H1 (cell line): Measurements from ENCODE around the gene METTL8. TPM values are rescaled to one million over a fixed set of nuclear protein-coding genes. Genes with fewer than 3 reads are reported as not detected.

Source experiments
- CTCF ChIA-PET: fragments of 300-600 bp; sonication (Branson Sonifier 250); formaldehyde crosslinking; loops from one replicate; lab custom pipeline; 2021; ENCODE audit not compliant: partially characterized antibody; lab: Charles Lee
- POLR2A ChIA-PET: fragments of 300-600 bp; sonication (Branson Sonifier 250); formaldehyde crosslinking; loops from one replicate; lab custom pipeline; 2021; ENCODE audit warnings: inconsistent platforms; ENCODE audit not compliant: partially characterized antibody; lab: Charles Lee
- DNase-seq, 2 experiments: peaks; one replicate each; pipeline versions ENCODE4 v3.0.0 to v3.0.0-alpha.2; 2010 to 2022; ENCODE audit warnings: low spot score in 2 of 2, low read depth in 1 of 2, mixed read lengths in 1 of 2
- FAIRE-seq: peaks from 2 replicates; lab custom pipeline; 2011; peaks lifted over from hg19 to GRCh38; lab: Jason Lieb, UNC
- H2AFZ ChIP-seq: 2 replicates; pipeline ENCODE4 v1.8.1; 2012; ENCODE audit warnings: low read length, inconsistent platforms
- H2AK5ac ChIP-seq: 2 replicates; pipeline ENCODE4 v1.6.1; 2013; ENCODE audit warnings: low read depth, low read length
- H2BK120ac ChIP-seq: replicated peaks from 2 replicates; pipeline ENCODE3; 2013; ENCODE audit warnings: low read depth, low read length, inconsistent platforms
- H2BK12ac ChIP-seq: 2 replicates; pipeline ENCODE4 v1.6.1; 2013; ENCODE audit warnings: low read depth, low read length
- H2BK15ac ChIP-seq: 2 replicates; pipeline ENCODE4 v1.6.1; 2013; ENCODE audit warnings: low read length
- H2BK20ac ChIP-seq: 2 replicates; pipeline ENCODE4 v1.6.1; 2013; ENCODE audit warnings: low read length
- H2BK5ac ChIP-seq: 2 replicates; pipeline ENCODE4 v1.6.1; 2013; ENCODE audit warnings: low read depth, low read length
- H3K14ac ChIP-seq: 2 replicates; pipeline ENCODE4 v1.6.1; 2013; ENCODE audit warnings: inconsistent platforms; ENCODE audit not compliant: insufficient read length
- H3K18ac ChIP-seq: 2 replicates; pipeline ENCODE4 v1.6.1; 2013; ENCODE audit warnings: low read length; ENCODE audit errors: extremely low read depth
- H3K23ac ChIP-seq: 2 replicates; pipeline ENCODE4 v1.6.1; 2013; ENCODE audit warnings: inconsistent platforms; ENCODE audit not compliant: insufficient read length
- H3K23me2 ChIP-seq: 2 replicates; pipeline ENCODE4 v1.6.1; 2013; ENCODE audit warnings: low read depth, low read length
- H3K27ac ChIP-seq: 2 replicates; pipeline ENCODE4 v1.6.1; 2011; ENCODE audit warnings: low read depth, low read length, inconsistent platforms
- H3K27me3 ChIP-seq, 4 experiments: replicated peaks in 1 of 4; 1 replicate in 1 of 4; 2 replicates in 3 of 4; pipeline versions ENCODE4 v1.6.1 to v1.8.1; 2011 to 2013; ENCODE audit warnings: low read length in 3 of 4, mild to moderate bottlenecking in 3 of 4, inconsistent platforms in 2 of 4, mixed read lengths in 2 of 4, moderate library complexity in 1 of 4; ENCODE audit not compliant: control insufficient read depth in 3 of 4, insufficient read depth in 3 of 4; ENCODE audit errors: extremely low read depth in 1 of 4
- H3K36me3 ChIP-seq, 4 experiments: 2 replicates each; pipeline versions ENCODE4 v1.6.1 to v1.8.1; 2011 to 2013; ENCODE audit warnings: mild to moderate bottlenecking in 4 of 4, low read length in 3 of 4, moderate library complexity in 2 of 4, control low read depth in 1 of 4, inconsistent platforms in 1 of 4; ENCODE audit not compliant: insufficient read depth in 4 of 4, control insufficient read depth in 2 of 4
- H3K4ac ChIP-seq: replicated peaks from 2 replicates; pipeline ENCODE3; 2013; ENCODE audit warnings: low read length, low read depth, mixed read lengths, inconsistent platforms; ENCODE audit not compliant: insufficient read length
- H3K4me1 ChIP-seq, 4 experiments: replicated peaks in 1 of 4; 1 replicate in 1 of 4; 2 replicates in 3 of 4; pipeline versions ENCODE4 v1.6.1 to v1.8.1; 2011 to 2013; ENCODE audit warnings: low read length in 3 of 4, inconsistent platforms in 2 of 4, mixed read lengths in 1 of 4; ENCODE audit not compliant: insufficient read depth in 4 of 4, control insufficient read depth in 3 of 4
- H3K4me2 ChIP-seq, 2 experiments: 2 replicates each; pipeline versions ENCODE4 v1.6.1 to v1.8.1; 2011 to 2013; ENCODE audit warnings: low read depth in 2 of 2, low read length in 2 of 2, control low read depth in 1 of 2, inconsistent platforms in 1 of 2, mild to moderate bottlenecking in 1 of 2; ENCODE audit not compliant: insufficient read depth in 1 of 2
- H3K4me3 ChIP-seq, 4 experiments: fragments of 200-600, 300-600 bp in 1 of 4; sonication (generic), shearing (Covaris generic), sonication (Bioruptor Twin) in 1 of 4; 2 replicates each; pipeline versions ENCODE4 v1.5.1 to v1.8.1; 2011 to 2016; ENCODE audit warnings: low read length in 4 of 4, low read depth in 3 of 4, control low read depth in 2 of 4, inconsistent platforms in 2 of 4, mild to moderate bottlenecking in 2 of 4, mixed read lengths in 1 of 4, moderate library complexity in 1 of 4; ENCODE audit not compliant: insufficient read depth in 2 of 4; ENCODE audit errors: extremely low read depth in 1 of 4
- H3K56ac ChIP-seq: replicated peaks from 2 replicates; pipeline ENCODE3; 2013; ENCODE audit warnings: low read depth, mild to moderate bottlenecking, mixed read lengths, low read length, inconsistent platforms; ENCODE audit not compliant: insufficient read length
- H3K79me1 ChIP-seq: 2 replicates; pipeline ENCODE4 v1.6.1; 2013; ENCODE audit warnings: low read depth, low read length, control low read depth
- H3K79me2 ChIP-seq, 2 experiments: 2 replicates each; pipeline versions ENCODE4 v1.6.1 to v1.8.1; 2012 to 2013; ENCODE audit warnings: low read length in 2 of 2, mild to moderate bottlenecking in 2 of 2, inconsistent platforms in 1 of 2; ENCODE audit not compliant: insufficient read depth in 2 of 2, control insufficient read depth in 1 of 2
- H3K9ac ChIP-seq, 4 experiments: replicated peaks in 1 of 4; 1 replicate in 1 of 4; 2 replicates in 3 of 4; pipeline versions ENCODE4 v1.6.1 to v1.8.1; 2011 to 2013; ENCODE audit warnings: low read depth in 3 of 4, low read length in 3 of 4, control low read depth in 2 of 4, mild to moderate bottlenecking in 2 of 4, moderate library complexity in 2 of 4, inconsistent platforms in 1 of 4; ENCODE audit errors: extremely low read depth in 1 of 4
- H3K9me3 ChIP-seq, 2 experiments: 2 replicates each; pipeline versions ENCODE4 v1.6.1 to v1.8.1; 2012 to 2013; ENCODE audit warnings: mild to moderate bottlenecking in 2 of 2, moderate library complexity in 2 of 2, control low read depth in 1 of 2, inconsistent platforms in 1 of 2, low read depth in 1 of 2, low read length in 1 of 2, mixed read lengths in 1 of 2; ENCODE audit not compliant: insufficient read depth in 2 of 2
- H4K20me1 ChIP-seq, 2 experiments: replicated peaks in 1 of 2; 2 replicates each; pipeline versions ENCODE3 to v1.8.1; 2011 to 2013; ENCODE audit warnings: inconsistent platforms in 2 of 2, low read length in 2 of 2, mild to moderate bottlenecking in 1 of 2; ENCODE audit not compliant: insufficient read depth in 2 of 2, control insufficient read depth in 1 of 2
- H4K5ac ChIP-seq: 2 replicates; pipeline ENCODE4 v1.6.1; 2013; ENCODE audit warnings: low read length, low read depth, mixed read lengths, inconsistent platforms; ENCODE audit not compliant: insufficient read length
- H4K8ac ChIP-seq: 2 replicates; pipeline ENCODE4 v1.8.0; 2013; ENCODE audit warnings: mild to moderate bottlenecking, moderate library complexity, low read length, inconsistent platforms; ENCODE audit not compliant: insufficient read depth; ENCODE audit errors: extremely low read depth
- H4K91ac ChIP-seq: replicated peaks from 2 replicates; pipeline ENCODE3; 2013; ENCODE audit warnings: low read length, mixed read lengths, inconsistent platforms; ENCODE audit not compliant: insufficient read length
- ATF2 ChIP-seq: IDR thresholded peaks from 2 replicates; pipeline ENCODE4 v1.6.1; 2012; ENCODE audit warnings: low read length, inconsistent platforms
- CREB1 ChIP-seq: IDR thresholded peaks from 2 replicates; pipeline ENCODE4 v1.6.1; 2012; ENCODE audit warnings: inconsistent platforms
- WGBS, 2 experiments: shearing (Covaris generic) in 1 of 2; methylation state at CpG; one replicate each; pipeline versions ENCODE4 v1.1.6 to v1.1.7; 2013 to 2015; ENCODE audit warnings: low lambda C conversion rate in 2 of 2, mixed read lengths in 2 of 2, inconsistent platforms in 1 of 2, low coverage in 1 of 2, missing lambda C conversion rate in 1 of 2; ENCODE audit not compliant: insufficient replicate concordance in 2 of 2, insufficient coverage in 1 of 2, insufficient read length in 1 of 2; ENCODE audit errors: extremely low coverage in 1 of 2, missing lambda C conversion rate in 1 of 2; 5-methylcytosine and 5-hydroxymethylcytosine counted together
- polyA plus RNA-seq, 7 experiments: library from polyadenylated mRNA; depleted of rRNA in 3 of 7; stranded (reverse) in 5 of 7; unstranded in 2 of 7; fragments of >200 nt in 5 of 7; fragments of 200-250 nt in 2 of 7; gene quantifications; 1 replicate in 5 of 7; 2 replicates in 1 of 7; 4 replicates in 1 of 7; pipeline versions ENCODE4 v1.2.1 to v1.2.3, GENCODE V29; 2011 to 2013; ENCODE audit warnings: missing spikeins in 2 of 7, mixed read lengths in 2 of 7
- total RNA-seq: library from RNA; stranded (reverse); fragmentation: NEBNext Ultra II Directional; extraction: Animal tissue kit (Norgen Biotek cat#: 25700); gene quantifications from 2 replicates; pipeline ENCODE4 v1.2.1, GENCODE V29; 2021

METTL8 gene
- total and polyA plus RNA-seq, 2 of the 8 experiments (the other 6 are each of a cell fraction or from before 2014, with no cell fraction given): 17.6 to 79.7 TPM

- no peak overlapping the region for H3K23ac ChIP-seq
- H3K4ac ChIP-seq: no peak overlapping the region
- no peak overlapping the region for H4K91ac ChIP-seq
- H3K4me1 ChIP-seq: peaks cover 0 to 7% (median 4%) of the 10 kb centered on the region in 4 experiments; a peak in 5 of 7 replicates
- no peaks in the 10 kb centered on the region for H4K20me1 ChIP-seq
- no peak overlapping the region for H3K14ac ChIP-seq
- FAIRE-seq (no peak), DNase-seq (no peak)
- no peak overlapping the region for H2BK120ac ChIP-seq
- H3K79me2 ChIP-seq: no peaks in the 10 kb centered on the region
- 84% methylated on average over 3 of the region's 3 CpGs; no CpG with 5 or more reads in 1 of the 2 experiments for WGBS, 2 experiments
- no peak overlapping the region for H2BK20ac ChIP-seq
- no peak overlapping the region for H3K4me2 ChIP-seq
- ChIA-PET CTCF (no interaction called here), POLR2A (interaction anchor here (0.9 kb wide), 1 partner anchor 43 kb away, joined by 4 read pairs; the partner anchor contains the start of gene CYBRD1)
- H3K4me3 ChIP-seq: no peak overlapping the region
- no peak overlapping the region for H2AK5ac ChIP-seq
- no peaks in the 10 kb centered on the region for H3K27me3 ChIP-seq
- no peak overlapping the region for H4K5ac ChIP-seq
- H4K8ac ChIP-seq: no peak overlapping the region
- H3K23me2 ChIP-seq: no peaks in the 10 kb centered on the region
- no peak overlapping the region for H2BK15ac ChIP-seq
- no peaks in the 10 kb centered on the region for H3K79me1 ChIP-seq
- H3K9ac ChIP-seq: no peak overlapping the region
- H3K27ac ChIP-seq: no peak overlapping the region
- H3K9me3 ChIP-seq: no peaks in the 10 kb centered on the region
- H2BK5ac ChIP-seq: no peak overlapping the region
- H3K18ac ChIP-seq: no peak overlapping the region
- no peak overlapping the region for H2AFZ ChIP-seq
- H2BK12ac ChIP-seq: no peak overlapping the region
- no peak overlapping the region for H3K56ac ChIP-seq
- peaks cover 1 to 30% (median 2%) of the 10 kb centered on the region in 4 experiments; a peak in 4 of 8 replicates for H3K36me3 ChIP-seq
- TF ChIP-seq CREB1: no peak
- TF ChIP-seq ATF2: no peak
Observed at GRCh38 chr2:171479154-171479814, 45.5 kb upstream of the METTL8 start.
